Parathyroid adenoma (tissue), 2 donors: ENCODE measurements around the gene WRNIP1.

Experiments used
- H2AFZ ChIP-seq: fragments of 300-600 bp; sonication (generic); one replicate; pipeline ENCODE4 v1.7.0; 2017; ENCODE audit warnings: antibody characterized with exemption, mild to moderate bottlenecking
- H3K27ac ChIP-seq: fragments of 300-600 bp; sonication (generic); one replicate; pipeline ENCODE4 v1.7.0; 2017
- H3K27me3 ChIP-seq: fragments of 300-600 bp; sonication (generic); one replicate; pipeline ENCODE4 v1.7.0; 2017; ENCODE audit warnings: low read length; ENCODE audit not compliant: control insufficient read depth, insufficient read depth
- H3K36me3 ChIP-seq: fragments of 300-600 bp; sonication (generic); one replicate; pipeline ENCODE4 v1.7.0; 2017; ENCODE audit warnings: low read length; ENCODE audit not compliant: control insufficient read depth, insufficient read depth
- H3K4me1 ChIP-seq: fragments of 300-600 bp; sonication (generic); one replicate; pipeline ENCODE4 v1.7.0; 2017; ENCODE audit warnings: control low read depth
- H3K4me2 ChIP-seq: fragments of 300-600 bp; sonication (generic); one replicate; pipeline ENCODE4 v1.7.0; 2017; ENCODE audit warnings: low read length
- H3K4me3 ChIP-seq: fragments of 300-600 bp; sonication (generic); one replicate; pipeline ENCODE4 v1.7.0; 2017; ENCODE audit warnings: low read depth, low read length
- H3K79me2 ChIP-seq: fragments of 300-600 bp; sonication (generic); one replicate; pipeline ENCODE4 v1.7.0; 2017; ENCODE audit warnings: control low read depth
- H3K9ac ChIP-seq: fragments of 300-600 bp; sonication (generic); one replicate; pipeline ENCODE4 v1.7.0; 2017; ENCODE audit warnings: mild to moderate bottlenecking
- H3K9me3 ChIP-seq: fragments of 300-600 bp; sonication (generic); one replicate; pipeline ENCODE4 v1.7.0; 2017; ENCODE audit warnings: low read length; ENCODE audit not compliant: control insufficient read depth
- TF ChIP-seq, protein P1 (sequence below): fragments of 300-600 bp; sonication (generic); IDR thresholded peaks from one replicate; pipeline ENCODE4 v1.7.0; 2017; ENCODE audit warnings: antibody characterized with exemption, mild to moderate bottlenecking
- donor health status: primary hyperparathyroidism.

Gene WRNIP1

GRCh38 chr6:2765166-2765895 lies at the start of gene WRNIP1:
WRNIP1 (plus strand) TSS chr6:2765393; CDS start chr6:2765623, 230 bp downstream.
- no peaks in the 10 kb centered on the region for H3K36me3 ChIP-seq
- H3K4me1 ChIP-seq: peaks cover 8% of the 10 kb centered on the region
- H3K4me3 ChIP-seq: peak within 1 kb of the TSS; percentile 85
- no peaks in the 10 kb centered on the region for H3K9me3 ChIP-seq
- H3K27me3 ChIP-seq: no peaks in the 10 kb centered on the region
- peak within 1 kb of the TSS; percentile 86 for H3K27ac ChIP-seq
- TF ChIP-seq, protein P1, sequence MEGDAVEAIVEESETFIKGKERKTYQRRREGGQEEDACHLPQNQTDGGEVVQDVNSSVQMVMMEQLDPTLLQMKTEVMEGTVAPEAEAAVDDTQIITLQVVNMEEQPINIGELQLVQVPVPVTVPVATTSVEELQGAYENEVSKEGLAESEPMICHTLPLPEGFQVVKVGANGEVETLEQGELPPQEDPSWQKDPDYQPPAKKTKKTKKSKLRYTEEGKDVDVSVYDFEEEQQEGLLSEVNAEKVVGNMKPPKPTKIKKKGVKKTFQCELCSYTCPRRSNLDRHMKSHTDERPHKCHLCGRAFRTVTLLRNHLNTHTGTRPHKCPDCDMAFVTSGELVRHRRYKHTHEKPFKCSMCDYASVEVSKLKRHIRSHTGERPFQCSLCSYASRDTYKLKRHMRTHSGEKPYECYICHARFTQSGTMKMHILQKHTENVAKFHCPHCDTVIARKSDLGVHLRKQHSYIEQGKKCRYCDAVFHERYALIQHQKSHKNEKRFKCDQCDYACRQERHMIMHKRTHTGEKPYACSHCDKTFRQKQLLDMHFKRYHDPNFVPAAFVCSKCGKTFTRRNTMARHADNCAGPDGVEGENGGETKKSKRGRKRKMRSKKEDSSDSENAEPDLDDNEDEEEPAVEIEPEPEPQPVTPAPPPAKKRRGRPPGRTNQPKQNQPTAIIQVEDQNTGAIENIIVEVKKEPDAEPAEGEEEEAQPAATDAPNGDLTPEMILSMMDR: peak; percentile 64
- H3K79me2 ChIP-seq: peaks cover 32% of the 10 kb centered on the region
- peak within 1 kb of the TSS; percentile 91 for H3K4me2 ChIP-seq
- peak within 1 kb of the TSS; percentile 58 for H3K9ac ChIP-seq
- peak within 1 kb of the TSS; percentile 92 for H2AFZ ChIP-seq

GRCh38 chr6:2715737-2716136 lies 49.5 kb upstream of the WRNIP1 start:
- H3K36me3 ChIP-seq: no peaks in the 10 kb centered on the region
- H3K4me2 ChIP-seq: no peak overlapping the region
- H2AFZ ChIP-seq: no peak overlapping the region
- TF ChIP-seq, protein P1: no peak
- H3K27me3 ChIP-seq: no peaks in the 10 kb centered on the region
- no peak overlapping the region for H3K27ac ChIP-seq
- no peaks in the 10 kb centered on the region for H3K4me1 ChIP-seq
- no peak overlapping the region for H3K9ac ChIP-seq
- H3K79me2 ChIP-seq: no peaks in the 10 kb centered on the region
- no peak overlapping the region for H3K4me3 ChIP-seq
- no peaks in the 10 kb centered on the region for H3K9me3 ChIP-seq

- Histone ChIP-seq H3K27ac (no peak overlapping the region), H3K79me2 (no peaks in the 10 kb centered on the region), H3K4me2 (no peak overlapping the region), H2AFZ (no peak overlapping the region), H3K9ac (no peak overlapping the region), H3K36me3 (no peaks in the 10 kb centered on the region), H3K9me3 (no peaks in the 10 kb centered on the region), H3K4me1 (no peaks in the 10 kb centered on the region), H3K4me3 (no peak overlapping the region), H3K27me3 (no peaks in the 10 kb centered on the region)
- TF ChIP-seq, protein P1: no peak
Observed at GRCh38 chr6:2716936-2717700, 48.1 kb upstream of the WRNIP1 start.

DNA sequence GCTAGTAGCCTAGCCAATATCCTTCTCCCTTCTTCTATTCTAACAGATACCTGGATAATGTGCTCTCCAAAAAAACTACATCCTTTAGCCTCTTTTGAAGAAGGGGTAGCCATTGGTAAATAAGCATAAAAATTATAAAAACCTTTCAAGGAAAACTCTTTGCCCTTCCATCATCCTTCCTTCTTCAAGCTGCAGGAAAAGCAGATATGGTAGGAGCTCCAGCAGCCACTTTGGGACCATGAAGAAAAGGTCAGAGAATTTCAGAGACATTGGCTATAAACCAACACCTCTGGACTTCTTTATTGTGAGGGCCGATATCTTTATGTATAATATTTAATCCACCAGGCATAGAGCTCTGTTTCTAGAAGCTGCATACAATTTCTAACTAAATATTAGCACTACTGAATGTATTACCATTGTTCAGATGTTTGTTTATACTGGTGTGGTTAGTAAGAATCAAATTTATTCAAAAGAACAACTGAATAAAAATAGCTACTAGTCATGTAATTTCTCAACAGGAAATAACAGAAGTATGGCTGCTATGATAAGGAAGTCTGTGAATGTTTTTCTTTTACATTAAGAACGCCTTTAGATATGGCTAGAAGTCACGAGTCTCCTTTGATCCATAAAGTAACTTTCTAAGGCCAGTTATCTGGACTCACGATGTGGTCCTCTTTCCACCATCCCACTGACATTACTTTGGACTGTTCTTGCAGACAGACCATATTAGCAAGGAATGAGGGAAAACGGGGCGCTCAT lies 46.7 kb upstream of the WRNIP1 start:
- Histone ChIP-seq H3K36me3 (no peaks in the 10 kb centered on the region), H3K4me2 (no peak overlapping the region), H2AFZ (no peak overlapping the region), H3K79me2 (no peaks in the 10 kb centered on the region), H3K27ac (no peak overlapping the region), H3K9me3 (no peaks in the 10 kb centered on the region), H3K9ac (no peak overlapping the region), H3K4me3 (no peak overlapping the region), H3K27me3 (no peaks in the 10 kb centered on the region), H3K4me1 (no peaks in the 10 kb centered on the region)
- TF ChIP-seq, protein P1: no peak
